Measurements from ENCODE around the gene SEPTIN3. TPM values are rescaled to one million over a fixed set of nuclear protein-coding genes. Genes with fewer than 3 reads are reported as not detected.

The SEPTIN3 gene
- polyA plus RNA-seq, 1 experiment, result 0.22 TPM

DNA sequence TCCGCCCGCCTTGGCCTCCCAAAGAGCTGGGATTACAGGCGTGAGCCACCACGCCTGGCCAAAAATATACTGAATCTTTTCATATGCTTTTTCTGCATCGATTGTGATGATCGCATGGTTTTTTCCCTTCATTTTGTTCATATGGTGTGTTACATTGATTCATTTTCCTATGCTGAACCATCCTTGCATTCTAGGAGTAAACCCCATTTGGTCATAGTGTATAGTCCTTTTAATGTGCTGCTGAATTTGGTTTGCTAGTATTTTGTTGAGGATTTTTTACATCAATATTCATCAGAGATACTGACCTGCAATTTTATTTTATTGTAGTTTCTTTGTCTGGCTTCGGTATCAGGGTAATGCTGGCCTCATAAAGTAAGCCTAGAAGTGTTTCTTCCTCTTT is 41.5 kb downstream of the SEPTIN3 start:
- TF ChIP-seq, protein P1, sequence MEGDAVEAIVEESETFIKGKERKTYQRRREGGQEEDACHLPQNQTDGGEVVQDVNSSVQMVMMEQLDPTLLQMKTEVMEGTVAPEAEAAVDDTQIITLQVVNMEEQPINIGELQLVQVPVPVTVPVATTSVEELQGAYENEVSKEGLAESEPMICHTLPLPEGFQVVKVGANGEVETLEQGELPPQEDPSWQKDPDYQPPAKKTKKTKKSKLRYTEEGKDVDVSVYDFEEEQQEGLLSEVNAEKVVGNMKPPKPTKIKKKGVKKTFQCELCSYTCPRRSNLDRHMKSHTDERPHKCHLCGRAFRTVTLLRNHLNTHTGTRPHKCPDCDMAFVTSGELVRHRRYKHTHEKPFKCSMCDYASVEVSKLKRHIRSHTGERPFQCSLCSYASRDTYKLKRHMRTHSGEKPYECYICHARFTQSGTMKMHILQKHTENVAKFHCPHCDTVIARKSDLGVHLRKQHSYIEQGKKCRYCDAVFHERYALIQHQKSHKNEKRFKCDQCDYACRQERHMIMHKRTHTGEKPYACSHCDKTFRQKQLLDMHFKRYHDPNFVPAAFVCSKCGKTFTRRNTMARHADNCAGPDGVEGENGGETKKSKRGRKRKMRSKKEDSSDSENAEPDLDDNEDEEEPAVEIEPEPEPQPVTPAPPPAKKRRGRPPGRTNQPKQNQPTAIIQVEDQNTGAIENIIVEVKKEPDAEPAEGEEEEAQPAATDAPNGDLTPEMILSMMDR (IDR thresholded peaks at IDR 0.05; ENCODE audit: low read depth, low read length), result no peak
- ChIA-PET CTCF (no interaction called here), POLR2A (no interaction called here)
- H3K9me3 ChIP-seq (ENCODE audit: control insufficient read depth, insufficient read depth, low read length), result peaks cover 9% of the 10 kb centered on the region
- no peak for DNase-seq (ENCODE audit: low read depth, low spot score)
- no peak overlapping the region for H3K4me3 ChIP-seq (ENCODE audit: low read depth, low read length)
- H3K27me3 ChIP-seq (ENCODE audit: control insufficient read depth, insufficient read depth, low read length), result peaks cover 6% of the 10 kb centered on the region
- H3K27ac ChIP-seq (ENCODE audit: low read depth, low read length), result no peak overlapping the region

DNA sequence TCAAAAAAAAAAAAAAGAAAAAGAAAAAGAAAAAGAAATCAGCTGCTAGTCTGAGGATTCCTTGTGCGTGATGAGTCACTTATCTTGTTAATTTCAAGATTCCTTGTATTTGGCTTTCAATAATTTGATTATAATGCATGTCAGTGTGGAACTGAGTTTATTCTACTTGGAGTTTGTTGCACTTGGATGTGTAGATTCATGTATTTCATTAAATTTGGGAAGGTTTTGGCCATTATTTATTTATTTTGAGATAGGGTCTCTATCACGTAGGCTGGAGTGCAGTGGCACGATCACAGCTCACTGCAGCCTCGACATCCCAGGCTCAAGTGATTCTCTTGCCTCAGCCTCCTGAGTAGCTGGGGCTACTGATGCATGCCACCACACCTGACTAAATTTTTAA is 44.1 kb downstream of the SEPTIN3 start:
- ChIA-PET CTCF (no interaction called here), POLR2A (no interaction called here)
- H3K27ac ChIP-seq (ENCODE audit: low read depth, low read length), result no peak overlapping the region
- H3K27me3 ChIP-seq (ENCODE audit: control insufficient read depth, insufficient read depth, low read length), result peaks cover 10% of the 10 kb centered on the region
- TF ChIP-seq, protein P1 (IDR thresholded peaks at IDR 0.05; ENCODE audit: low read depth, low read length), result no peak
- no peak for DNase-seq (ENCODE audit: low read depth, low spot score)
- peaks cover 9% of the 10 kb centered on the region for H3K9me3 ChIP-seq (ENCODE audit: control insufficient read depth, insufficient read depth, low read length)
- no peak overlapping the region for H3K4me3 ChIP-seq (ENCODE audit: low read depth, low read length)

DNA sequence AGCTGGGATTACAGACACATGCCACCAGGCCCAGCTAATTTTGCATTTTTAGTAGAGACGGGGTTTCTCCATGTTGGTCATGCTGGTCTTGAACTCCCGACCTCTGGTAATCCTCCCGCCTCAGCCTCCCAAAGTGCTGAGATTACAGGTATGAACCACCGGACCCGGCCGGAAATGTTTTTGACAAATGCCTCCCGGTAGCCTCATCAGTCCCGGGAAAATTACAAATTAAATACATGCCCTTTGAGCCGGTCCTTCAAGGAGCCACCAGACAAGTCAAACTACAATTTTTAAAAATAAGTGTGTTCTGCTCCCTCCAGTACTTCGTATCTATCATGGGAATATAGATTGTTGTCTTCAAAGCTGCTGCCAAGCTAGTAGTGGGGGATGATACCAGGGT is 46.9 kb downstream of the SEPTIN3 start:
- POLR2A ChIA-PET, result no interaction called here

DNA sequence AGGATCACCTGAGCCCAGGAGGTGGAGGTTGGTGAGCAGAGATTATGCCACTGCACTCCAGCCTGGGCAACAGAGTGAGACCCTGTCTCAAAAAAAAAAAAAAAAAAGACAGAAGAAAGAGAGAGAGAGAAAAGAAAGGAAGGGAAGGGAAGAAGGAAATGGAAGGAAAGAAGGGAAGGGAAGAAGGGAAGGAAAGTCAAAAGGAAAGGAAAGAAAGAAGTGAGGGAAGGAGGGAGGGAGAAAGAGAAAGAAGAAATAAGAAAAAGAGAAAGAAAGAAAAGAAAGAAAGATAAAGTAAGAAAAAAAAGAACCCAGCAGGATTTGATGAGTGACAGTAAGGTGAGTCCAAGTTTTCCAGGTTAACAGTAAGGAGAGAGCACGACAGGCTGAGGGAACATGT is 49.0 kb downstream of the SEPTIN3 start:
- Histone ChIP-seq H3K27ac (ENCODE audit: low read depth, low read length) (no peak overlapping the region), H3K9me3 (ENCODE audit: control insufficient read depth, insufficient read depth, low read length) (no peaks in the 10 kb centered on the region), H3K27me3 (ENCODE audit: control insufficient read depth, insufficient read depth, low read length) (peaks cover 23% of the 10 kb centered on the region), H3K4me3 (ENCODE audit: low read depth, low read length) (no peak overlapping the region)
- ChIA-PET POLR2A (interaction anchor here (0.6 kb wide), 2 partner anchors 46 to 48 kb away, joined by 4 to 5 read pairs; no protein-coding TSS in a partner anchor), CTCF (no interaction called here)
- TF ChIP-seq, protein P1 (IDR thresholded peaks at IDR 0.05; ENCODE audit: low read depth, low read length), result no peak
- DNase-seq (ENCODE audit: low read depth, low spot score), result no peak

More for the DNA sequence above, 46.9 kb downstream of the SEPTIN3 start:
- Histone ChIP-seq H3K9me3 (ENCODE audit: control insufficient read depth, insufficient read depth, low read length) (peaks cover 3% of the 10 kb centered on the region), H3K4me3 (ENCODE audit: low read depth, low read length) (no peak overlapping the region), H3K27ac (ENCODE audit: low read depth, low read length) (no peak overlapping the region), H3K27me3 (ENCODE audit: control insufficient read depth, insufficient read depth, low read length) (peaks cover 17% of the 10 kb centered on the region)
- DNase-seq (ENCODE audit: low read depth, low spot score), result no peak
- TF ChIP-seq, protein P1 (IDR thresholded peaks at IDR 0.05; ENCODE audit: low read depth, low read length), result no peak
- CTCF ChIA-PET, result interaction anchor here (1.3 kb wide), 1 partner anchor 49 kb away, joined by 3 read pairs; no protein-coding TSS in a partner anchor

Other genes with a start within 250 kb of the SEPTIN3 start
- 2.6 and 3.5 TPM in 2 replicates for gene CCDC134, start 168.8 kb upstream of the SEPTIN3 start, polyA plus RNA-seq (2011; rRNA removed)
- 31.7 and 39.1 TPM in 2 replicates for gene SREBF2, start 136.3 kb upstream of the SEPTIN3 start, polyA plus RNA-seq (2011; rRNA removed)
- not detected in 2 replicates for gene SHISA8, start 54.4 kb upstream of the SEPTIN3 start, polyA plus RNA-seq (2011; rRNA removed)
- gene TNFRSF13C, start 42.6 kb upstream of the SEPTIN3 start, polyA plus RNA-seq (2011; rRNA removed), result 0.06 and 0.07 TPM in 2 replicates
- 5.1 and 6.8 TPM in 2 replicates for gene CENPM, start 22.3 kb upstream of the SEPTIN3 start, polyA plus RNA-seq (2011; rRNA removed)
- gene WBP2NL, start 29.3 kb downstream of the SEPTIN3 start, polyA plus RNA-seq (2011; rRNA removed), result 0.11 and 0.21 TPM in 2 replicates
- 35.2 and 46.4 TPM in 2 replicates for gene NAGA, start 101.4 kb downstream of the SEPTIN3 start, polyA plus RNA-seq (2011; rRNA removed)
- gene PHETA2, start 104.8 kb downstream of the SEPTIN3 start, polyA plus RNA-seq (2011; rRNA removed), result 10.6 and 12.6 TPM in 2 replicates
- 25.6 and 28.9 TPM in 2 replicates for gene SMDT1, start 110.3 kb downstream of the SEPTIN3 start, polyA plus RNA-seq (2011; rRNA removed)
- 90.4 and 103 TPM in 2 replicates for gene NDUFA6, start 121.3 kb downstream of the SEPTIN3 start, polyA plus RNA-seq (2011; rRNA removed)
- 0.15 and 0.37 TPM in 2 replicates for gene CYP2D6, start 161.4 kb downstream of the SEPTIN3 start, polyA plus RNA-seq (2011; rRNA removed)